Measurements from ENCODE around the gene CD2AP.

GRCh38 chr6:47603227-47603626 lies 125.6 kb downstream of the CD2AP start:
- TF ChIP-seq, protein P1, sequence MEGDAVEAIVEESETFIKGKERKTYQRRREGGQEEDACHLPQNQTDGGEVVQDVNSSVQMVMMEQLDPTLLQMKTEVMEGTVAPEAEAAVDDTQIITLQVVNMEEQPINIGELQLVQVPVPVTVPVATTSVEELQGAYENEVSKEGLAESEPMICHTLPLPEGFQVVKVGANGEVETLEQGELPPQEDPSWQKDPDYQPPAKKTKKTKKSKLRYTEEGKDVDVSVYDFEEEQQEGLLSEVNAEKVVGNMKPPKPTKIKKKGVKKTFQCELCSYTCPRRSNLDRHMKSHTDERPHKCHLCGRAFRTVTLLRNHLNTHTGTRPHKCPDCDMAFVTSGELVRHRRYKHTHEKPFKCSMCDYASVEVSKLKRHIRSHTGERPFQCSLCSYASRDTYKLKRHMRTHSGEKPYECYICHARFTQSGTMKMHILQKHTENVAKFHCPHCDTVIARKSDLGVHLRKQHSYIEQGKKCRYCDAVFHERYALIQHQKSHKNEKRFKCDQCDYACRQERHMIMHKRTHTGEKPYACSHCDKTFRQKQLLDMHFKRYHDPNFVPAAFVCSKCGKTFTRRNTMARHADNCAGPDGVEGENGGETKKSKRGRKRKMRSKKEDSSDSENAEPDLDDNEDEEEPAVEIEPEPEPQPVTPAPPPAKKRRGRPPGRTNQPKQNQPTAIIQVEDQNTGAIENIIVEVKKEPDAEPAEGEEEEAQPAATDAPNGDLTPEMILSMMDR (IDR thresholded peaks at IDR 0.05) = no peak
- no peak for TF ChIP-seq POLR2AphosphoS5 (IDR thresholded peaks at IDR 0.05; ENCODE audit: low read depth, low read length)

Data from Panc1 (cell line).